ENCODE data around the gene TAC1. TPM values are rescaled to one million over a fixed set of nuclear protein-coding genes. Genes with fewer than 3 reads are reported as not detected.

Gene TAC1
- total RNA-seq, 1 donor from 2014 or later, result 3.0 TPM

Other genes with a start within 250 kb of the TAC1 start
- 133 TPM for gene ASNS, start 140.3 kb downstream of the TAC1 start, total RNA-seq